Right atrium auricular region (tissue), 2 donors: Measurements from ENCODE around the gene RNASEH2B. TPM values are rescaled to one million over a fixed set of nuclear protein-coding genes. Genes with fewer than 3 reads are reported as not detected.

Experiments
- DNase-seq: peaks from one replicate; pipeline ENCODE4 v3.0.0-alpha.2; 2019; ENCODE audit warnings: low spot score
- H3K27ac ChIP-seq, 2 donors: fragments of 200-600 bp; sonication (generic); 1 replicate in 1 of 2; 2 replicates in 1 of 2; pipeline ENCODE4 v1.5.1; 2016 to 2019
- H3K27me3 ChIP-seq, 2 donors: fragments of 200-600 bp; sonication (generic); one replicate each; pipeline versions ENCODE4 v1.5.1 to v1.6.0; 2017 to 2019
- H3K36me3 ChIP-seq: fragments of 200-600 bp; sonication (generic); one replicate; pipeline ENCODE4 v1.5.1; 2016
- H3K4me1 ChIP-seq, 2 donors: fragments of 200-600 bp; sonication (generic); one replicate each; pipeline versions ENCODE4 v1.5.1 to v1.6.0; 2017 to 2019
- H3K4me3 ChIP-seq, 2 donors: fragments of 200-600 bp; sonication (generic); 1 replicate in 1 of 2; 2 replicates in 1 of 2; pipeline ENCODE4 v1.5.1; 2017 to 2019; ENCODE audit warnings: mild to moderate bottlenecking in 1 of 2, moderate library complexity in 1 of 2
- H3K9me3 ChIP-seq, 2 donors: fragments of 200-600 bp; sonication (generic); one replicate each; pipeline ENCODE4 v1.5.1; 2019
- total RNA-seq, 2 donors: library from RNA; depleted of rRNA; stranded (reverse); fragments of >200 nt; gene quantifications; one replicate each; pipeline ENCODE4 v1.1.0, GENCODE V29; 2016
- TF ChIP-seq, protein P1 (sequence below), 2 donors: fragments of 200-600 bp; sonication (generic); IDR thresholded peaks; one replicate each; pipeline ENCODE4 v1.5.1; 2019; ENCODE audit warnings: antibody characterized with exemption in 2 of 2

RNASEH2B gene
- total RNA-seq, 2 donors from 2014 or later, result 22.9 to 36.9 TPM

GRCh38 chr13:50918567-50918966 is 9.0 kb downstream of the RNASEH2B start:
- Histone ChIP-seq H3K27me3 (no peaks in the 10 kb centered on the region), H3K27ac (no peak overlapping the region), H3K4me1 (peaks cover 0 to 37% of the 10 kb centered on the region in 2 donors), H3K9me3 (peaks cover 0 to 20% of the 10 kb centered on the region in 2 donors), H3K4me3 (no peak overlapping the region), H3K36me3 (no peaks in the 10 kb centered on the region)
- no peak for DNase-seq
- TF ChIP-seq, protein P1, sequence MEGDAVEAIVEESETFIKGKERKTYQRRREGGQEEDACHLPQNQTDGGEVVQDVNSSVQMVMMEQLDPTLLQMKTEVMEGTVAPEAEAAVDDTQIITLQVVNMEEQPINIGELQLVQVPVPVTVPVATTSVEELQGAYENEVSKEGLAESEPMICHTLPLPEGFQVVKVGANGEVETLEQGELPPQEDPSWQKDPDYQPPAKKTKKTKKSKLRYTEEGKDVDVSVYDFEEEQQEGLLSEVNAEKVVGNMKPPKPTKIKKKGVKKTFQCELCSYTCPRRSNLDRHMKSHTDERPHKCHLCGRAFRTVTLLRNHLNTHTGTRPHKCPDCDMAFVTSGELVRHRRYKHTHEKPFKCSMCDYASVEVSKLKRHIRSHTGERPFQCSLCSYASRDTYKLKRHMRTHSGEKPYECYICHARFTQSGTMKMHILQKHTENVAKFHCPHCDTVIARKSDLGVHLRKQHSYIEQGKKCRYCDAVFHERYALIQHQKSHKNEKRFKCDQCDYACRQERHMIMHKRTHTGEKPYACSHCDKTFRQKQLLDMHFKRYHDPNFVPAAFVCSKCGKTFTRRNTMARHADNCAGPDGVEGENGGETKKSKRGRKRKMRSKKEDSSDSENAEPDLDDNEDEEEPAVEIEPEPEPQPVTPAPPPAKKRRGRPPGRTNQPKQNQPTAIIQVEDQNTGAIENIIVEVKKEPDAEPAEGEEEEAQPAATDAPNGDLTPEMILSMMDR (IDR thresholded peaks at IDR 0.05), result no peak

DNA sequence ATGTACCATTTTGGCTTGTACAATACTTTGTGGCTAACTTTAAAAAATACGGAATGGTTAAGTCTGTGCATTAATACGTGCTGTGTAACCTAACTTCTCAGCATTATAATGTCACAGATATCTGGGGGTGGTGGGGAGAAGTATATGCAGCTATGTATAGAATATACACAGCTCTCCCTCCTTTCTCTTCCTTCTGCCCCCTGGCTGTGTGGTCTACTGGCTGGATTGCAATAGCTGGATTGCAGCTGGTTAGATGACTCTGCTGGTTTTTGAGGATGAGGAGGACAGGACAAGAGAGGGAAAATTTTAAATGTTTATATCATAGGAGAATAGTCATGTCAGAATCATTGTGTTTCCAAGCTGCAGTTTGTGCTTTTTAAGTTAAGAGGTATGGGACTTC is 9.7 kb downstream of the RNASEH2B start:
- H3K27me3 ChIP-seq, result no peaks in the 10 kb centered on the region
- TF ChIP-seq, protein P1 (IDR thresholded peaks at IDR 0.05), result no peak
- no peaks in the 10 kb centered on the region for H3K36me3 ChIP-seq
- DNase-seq, result no peak
- H3K27ac ChIP-seq, result no peak overlapping the region
- H3K9me3 ChIP-seq, result peaks cover 5 to 27% of the 10 kb centered on the region in 2 donors
- no peak overlapping the region for H3K4me3 ChIP-seq
- H3K4me1 ChIP-seq, result peaks cover 0 to 37% of the 10 kb centered on the region in 2 donors

DNA sequence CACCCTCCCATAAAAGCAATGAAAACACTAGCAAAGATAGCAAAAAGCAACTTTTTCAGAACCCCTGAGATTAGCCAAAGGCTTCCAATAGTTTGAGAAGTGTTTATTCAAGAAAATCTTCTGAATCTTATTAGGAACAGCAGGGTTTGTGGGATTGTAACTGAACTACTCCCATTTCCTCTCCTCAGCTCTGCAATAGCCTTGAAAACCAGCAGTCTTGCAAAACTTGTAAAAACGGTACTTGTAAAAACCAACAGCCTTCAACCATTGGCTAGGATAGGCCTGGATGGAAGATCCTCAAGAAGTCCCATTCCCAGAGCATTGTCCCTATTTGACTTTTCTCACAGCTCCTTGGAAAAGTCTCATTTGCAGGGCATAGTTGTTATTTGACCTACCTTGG is 12.1 kb downstream of the RNASEH2B start:
- H3K27ac ChIP-seq, result no peak overlapping the region
- H3K36me3 ChIP-seq, result no peaks in the 10 kb centered on the region
- TF ChIP-seq, protein P1 (IDR thresholded peaks at IDR 0.05), result no peak
- H3K4me3 ChIP-seq, result no peak overlapping the region
- no peaks in the 10 kb centered on the region for H3K27me3 ChIP-seq
- no peak for DNase-seq
- peaks cover 0 to 20% of the 10 kb centered on the region in 2 donors for H3K4me1 ChIP-seq
- peaks cover 9 to 35% of the 10 kb centered on the region in 2 donors for H3K9me3 ChIP-seq

DNA sequence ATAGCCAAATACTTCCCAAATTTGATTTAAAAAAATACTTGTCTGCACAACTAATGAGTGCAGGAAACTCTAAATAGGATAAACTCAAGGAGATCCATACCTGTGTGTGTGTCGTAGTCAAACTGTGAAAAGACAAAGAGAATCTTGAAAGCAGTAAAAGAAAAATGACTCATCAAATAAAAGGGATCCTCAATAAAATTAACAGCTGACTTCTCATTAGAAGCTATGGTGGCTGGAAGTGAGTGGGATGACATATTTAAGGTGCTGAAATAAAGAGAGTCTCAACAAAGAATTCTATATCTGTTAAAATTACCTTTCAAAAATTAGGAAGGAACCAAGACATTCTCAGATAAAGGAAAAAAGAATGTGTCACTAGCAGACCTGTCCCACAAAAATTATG is 13.7 kb downstream of the RNASEH2B start:
- H3K36me3 ChIP-seq, result no peaks in the 10 kb centered on the region
- H3K9me3 ChIP-seq, result peaks cover 9 to 35% of the 10 kb centered on the region in 2 donors
- no peak overlapping the region for H3K4me3 ChIP-seq
- DNase-seq, result no peak
- TF ChIP-seq, protein P1 (IDR thresholded peaks at IDR 0.05), result no peak
- peaks cover 0 to 16% of the 10 kb centered on the region in 2 donors for H3K4me1 ChIP-seq
- H3K27me3 ChIP-seq, result no peaks in the 10 kb centered on the region
- H3K27ac ChIP-seq, result no peak overlapping the region

DNA sequence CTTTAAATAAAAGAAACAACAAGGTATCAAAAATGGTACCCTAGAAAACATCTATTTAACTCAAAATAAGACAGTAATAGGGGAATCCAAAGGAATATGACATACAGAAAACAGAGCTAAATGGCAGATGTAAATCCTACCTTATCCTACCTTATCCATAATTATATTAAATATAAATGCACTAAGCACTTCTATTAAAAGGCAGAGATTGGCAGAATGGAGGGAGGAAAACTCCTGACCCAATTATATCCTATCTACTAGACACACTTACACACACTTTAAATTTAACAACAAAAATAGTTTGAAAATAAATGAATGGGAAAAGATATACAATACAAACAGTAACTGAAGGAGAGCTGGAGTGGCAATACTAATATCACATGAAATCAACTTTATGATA is 14.4 kb downstream of the RNASEH2B start:
- H3K4me3 ChIP-seq, result no peak overlapping the region
- H3K9me3 ChIP-seq, result peaks cover 9 to 35% of the 10 kb centered on the region in 2 donors
- no peak overlapping the region for H3K27ac ChIP-seq
- H3K36me3 ChIP-seq, result no peaks in the 10 kb centered on the region
- H3K27me3 ChIP-seq, result no peaks in the 10 kb centered on the region
- no peak for DNase-seq
- peaks cover 0 to 14% of the 10 kb centered on the region in 2 donors for H3K4me1 ChIP-seq
- TF ChIP-seq, protein P1 (IDR thresholded peaks at IDR 0.05), result no peak

GRCh38 chr13:50927701-50928100 is 18.1 kb downstream of the RNASEH2B start:
- no peak for DNase-seq
- H3K27ac ChIP-seq, result no peak overlapping the region
- H3K4me1 ChIP-seq, result peaks cover 0 to 14% of the 10 kb centered on the region in 2 donors
- H3K4me3 ChIP-seq, result no peak overlapping the region
- H3K9me3 ChIP-seq, result peaks cover 9 to 24% of the 10 kb centered on the region in 2 donors
- H3K27me3 ChIP-seq, result no peaks in the 10 kb centered on the region
- TF ChIP-seq, protein P1 (IDR thresholded peaks at IDR 0.05), result no peak
- H3K36me3 ChIP-seq, result peaks cover 7% of the 10 kb centered on the region
